Stomach smooth muscle (tissue), 2 donors: ENCODE measurements around the gene ACOT2.
"Not testable (repeated sequence)": the region's sequence is repeated elsewhere in the genome, so short reads cannot be mapped to it uniquely, and the experiment has no call there.

Experiments
- H3K27ac ChIP-seq: one replicate; pipeline ENCODE4 v1.7.0; 2013; ENCODE audit warnings: mild to moderate bottlenecking, low read length, inconsistent platforms
- H3K27me3 ChIP-seq, 2 donors: one replicate each; pipeline ENCODE4 v1.7.0; 2013; ENCODE audit warnings: low read length in 2 of 2; ENCODE audit not compliant: insufficient read depth in 2 of 2, control insufficient read depth in 1 of 2
- H3K36me3 ChIP-seq, 2 donors: one replicate each; pipeline ENCODE4 v1.7.0; 2013; ENCODE audit warnings: low read length in 2 of 2; ENCODE audit not compliant: control insufficient read depth in 2 of 2, insufficient read depth in 2 of 2
- H3K4me1 ChIP-seq: one replicate; pipeline ENCODE4 v1.7.0; 2013; ENCODE audit warnings: low read length; ENCODE audit not compliant: control insufficient read depth, insufficient read depth
- H3K4me3 ChIP-seq, 2 donors: one replicate each; pipeline ENCODE4 v1.7.0; 2013; ENCODE audit warnings: low read length in 2 of 2
- H3K9ac ChIP-seq, 2 donors: one replicate each; pipeline ENCODE4 v1.7.0; 2013; ENCODE audit warnings: low read length in 2 of 2, mild to moderate bottlenecking in 1 of 2
- H3K9me3 ChIP-seq, 2 donors: one replicate each; pipeline ENCODE4 v1.7.0; 2013; ENCODE audit warnings: low read length in 2 of 2; ENCODE audit not compliant: control insufficient read depth in 2 of 2
- donor health status: healthy.
- donor health status: Pancreatic carcinoma.

ACOT2 gene, protein sequence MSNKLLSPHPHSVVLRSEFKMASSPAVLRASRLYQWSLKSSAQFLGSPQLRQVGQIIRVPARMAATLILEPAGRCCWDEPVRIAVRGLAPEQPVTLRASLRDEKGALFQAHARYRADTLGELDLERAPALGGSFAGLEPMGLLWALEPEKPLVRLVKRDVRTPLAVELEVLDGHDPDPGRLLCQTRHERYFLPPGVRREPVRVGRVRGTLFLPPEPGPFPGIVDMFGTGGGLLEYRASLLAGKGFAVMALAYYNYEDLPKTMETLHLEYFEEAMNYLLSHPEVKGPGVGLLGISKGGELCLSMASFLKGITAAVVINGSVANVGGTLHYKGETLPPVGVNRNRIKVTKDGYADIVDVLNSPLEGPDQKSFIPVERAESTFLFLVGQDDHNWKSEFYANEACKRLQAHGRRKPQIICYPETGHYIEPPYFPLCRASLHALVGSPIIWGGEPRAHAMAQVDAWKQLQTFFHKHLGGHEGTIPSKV

DNA sequence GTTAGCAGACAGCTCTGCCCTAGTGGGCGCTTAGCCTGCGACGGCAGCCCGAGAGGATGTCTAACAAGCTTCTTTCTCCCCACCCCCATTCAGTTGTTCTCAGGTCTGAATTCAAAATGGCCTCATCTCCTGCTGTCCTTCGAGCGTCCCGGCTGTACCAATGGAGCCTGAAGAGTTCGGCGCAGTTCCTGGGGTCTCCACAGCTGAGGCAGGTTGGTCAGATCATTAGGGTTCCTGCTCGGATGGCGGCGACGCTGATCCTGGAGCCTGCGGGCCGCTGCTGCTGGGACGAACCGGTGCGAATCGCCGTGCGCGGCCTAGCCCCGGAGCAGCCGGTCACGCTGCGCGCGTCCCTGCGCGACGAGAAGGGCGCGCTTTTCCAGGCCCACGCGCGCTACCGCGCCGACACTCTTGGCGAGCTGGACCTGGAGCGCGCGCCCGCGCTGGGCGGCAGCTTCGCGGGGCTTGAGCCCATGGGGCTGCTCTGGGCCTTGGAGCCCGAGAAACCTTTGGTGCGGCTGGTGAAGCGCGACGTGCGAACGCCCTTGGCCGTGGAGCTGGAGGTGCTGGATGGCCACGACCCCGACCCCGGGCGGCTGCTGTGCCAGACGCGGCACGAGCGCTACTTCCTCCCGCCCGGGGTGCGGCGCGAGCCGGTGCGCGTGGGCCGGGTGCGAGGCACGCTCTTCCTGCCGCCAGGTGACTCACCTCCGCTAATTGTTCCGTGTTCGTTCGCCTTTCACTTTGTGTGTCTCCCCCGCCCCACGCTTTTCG lies at the start of gene ACOT2:
ACOT2 (plus strand) TSS at position 29 of the 774 bp plus-strand sequence; CDS start at position 57, 28 bp downstream.
- H3K4me1 ChIP-seq, result peaks cover 16% of the 10 kb centered on the region
- not testable (repeated sequence) for H3K36me3 ChIP-seq, H3K27me3 ChIP-seq, H3K9me3 ChIP-seq
- peak within 1 kb of the TSS; percentile 74 to 85 for H3K4me3 ChIP-seq
- H3K27ac ChIP-seq, result peak within 1 kb of the TSS; percentile 99
- H3K9ac ChIP-seq, result peak within 1 kb of the TSS; percentile 88 to 95

DNA sequence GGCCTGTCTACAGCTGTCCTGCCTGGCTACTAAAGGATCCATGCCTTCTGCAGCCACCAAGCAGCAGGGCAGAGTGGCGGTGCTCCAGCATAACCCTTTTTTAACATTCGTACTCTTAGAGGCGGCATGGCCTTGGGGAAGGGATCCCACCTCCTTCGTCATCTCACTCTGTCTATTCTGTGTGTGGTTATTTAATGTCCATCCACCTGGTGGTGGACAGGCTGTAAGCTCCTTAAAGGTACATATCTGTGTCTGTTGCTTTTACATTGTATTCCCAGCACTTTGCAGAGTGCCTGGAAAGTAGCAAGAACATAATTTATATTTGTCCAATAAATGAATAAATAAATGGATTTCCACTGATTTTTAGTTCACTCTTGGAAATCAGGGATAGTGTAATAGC lies 47.8 kb upstream of the ACOT2 start:
- Histone ChIP-seq H3K4me1 (peaks cover 8% of the 10 kb centered on the region), H3K27ac (no peak overlapping the region), H3K36me3 (no peaks in the 10 kb centered on the region), H3K27me3 (no peaks in the 10 kb centered on the region), H3K4me3 (no peak overlapping the region), H3K9me3 (no peaks in the 10 kb centered on the region), H3K9ac (no peak overlapping the region)

DNA sequence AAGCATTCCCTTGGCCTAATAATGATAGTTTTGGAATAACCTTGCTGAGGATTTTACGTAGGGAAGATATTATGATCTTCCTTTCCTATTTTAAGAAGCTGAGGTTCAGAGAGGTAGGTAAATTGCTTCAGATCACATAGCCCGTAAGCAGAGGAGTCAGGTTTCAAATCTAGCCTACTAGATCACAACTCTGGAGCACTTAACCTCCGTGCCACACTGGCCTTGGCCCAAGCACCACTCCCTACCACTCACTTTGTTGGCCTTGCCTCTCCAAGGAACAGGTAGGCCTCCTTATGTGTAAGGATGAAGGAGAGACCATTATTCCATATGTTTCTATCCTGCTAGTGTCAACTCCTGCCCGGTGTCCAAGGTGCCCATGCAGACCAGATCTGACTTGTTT lies 44.5 kb upstream of the ACOT2 start:
- peaks cover 0 to 2% of the 10 kb centered on the region in 2 donors for H3K9me3 ChIP-seq
- no peak overlapping the region for H3K9ac ChIP-seq
- H3K27me3 ChIP-seq, result no peaks in the 10 kb centered on the region
- peaks cover 15% of the 10 kb centered on the region for H3K4me1 ChIP-seq
- H3K4me3 ChIP-seq, result no peak overlapping the region
- no peaks in the 10 kb centered on the region for H3K36me3 ChIP-seq
- no peak overlapping the region for H3K27ac ChIP-seq

DNA sequence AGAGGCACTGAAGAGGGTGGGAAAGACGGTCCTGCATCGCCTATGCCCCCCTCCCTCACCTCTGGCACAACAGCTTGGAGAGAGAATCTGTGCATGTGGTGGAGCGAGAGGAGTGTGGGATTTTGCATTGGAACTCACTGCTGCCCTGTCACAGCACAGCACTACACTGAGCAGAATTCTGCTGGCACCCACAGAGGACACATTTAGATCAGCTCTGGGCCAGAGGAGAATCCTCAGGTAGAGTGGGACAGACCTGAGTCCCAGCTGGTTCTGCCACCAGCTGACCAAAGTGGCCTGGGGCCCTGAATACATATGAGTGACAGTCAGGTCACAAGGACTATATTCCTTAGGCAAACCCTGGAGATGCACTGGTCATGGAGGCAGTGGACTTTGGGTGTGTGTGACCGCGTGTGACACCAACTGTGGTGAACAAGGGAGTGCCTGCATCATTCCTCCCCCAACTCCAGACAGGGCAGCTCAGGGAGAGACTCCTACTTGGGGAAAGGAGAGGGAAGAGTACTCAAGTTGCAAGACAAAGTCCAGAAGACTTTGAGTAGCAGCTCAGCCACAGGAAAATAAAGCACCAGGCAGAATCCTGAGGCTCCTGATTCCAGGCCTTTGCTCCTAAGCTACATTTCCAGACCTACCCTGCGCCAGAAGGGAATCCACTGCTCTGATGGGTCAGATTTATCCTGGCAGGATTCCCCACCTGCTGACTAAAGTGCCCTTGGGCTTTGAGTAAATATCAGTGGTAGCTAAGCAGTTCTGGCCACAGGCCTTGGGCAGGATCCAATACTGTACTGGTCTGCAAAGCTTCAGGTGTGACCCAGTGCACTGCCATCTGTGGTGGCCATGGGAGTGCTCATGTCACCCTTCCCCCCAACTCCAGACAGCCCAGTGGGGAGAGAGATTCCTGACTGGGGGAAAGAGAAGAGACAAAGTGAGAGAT lies 42.7 kb upstream of the ACOT2 start:
- H3K4me1 ChIP-seq, result peaks cover 15% of the 10 kb centered on the region
- peak overlapping the region; percentile 76 for H3K27ac ChIP-seq
- H3K9me3 ChIP-seq, result peaks cover 0 to 2% of the 10 kb centered on the region in 2 donors
- no peaks in the 10 kb centered on the region for H3K36me3 ChIP-seq
- H3K4me3 ChIP-seq, result peak overlapping the region in 1 of 2 donors; percentile 31
- H3K27me3 ChIP-seq, result no peaks in the 10 kb centered on the region
- peak overlapping the region; percentile 28 to 29 for H3K9ac ChIP-seq

DNA sequence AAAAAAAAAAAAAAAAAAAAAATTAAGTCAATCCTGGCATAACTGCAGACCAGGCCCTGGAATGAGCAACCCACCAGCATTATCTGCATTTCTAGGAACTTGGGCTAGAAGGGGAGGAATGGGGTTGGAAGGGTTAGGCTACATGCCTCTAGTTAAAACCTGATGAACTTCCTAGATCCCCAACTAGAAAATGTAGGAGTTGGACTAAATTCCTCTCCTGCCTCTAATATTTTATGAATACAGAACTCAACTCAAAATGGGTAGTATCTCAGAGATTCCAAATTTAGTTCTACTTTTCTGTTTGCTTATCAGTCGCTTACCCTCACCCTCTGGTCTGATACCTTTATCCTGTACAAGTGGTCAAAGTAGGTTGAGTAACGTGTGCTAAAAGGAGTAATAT lies 39.7 kb upstream of the ACOT2 start:
- H3K27me3 ChIP-seq, H3K36me3 ChIP-seq, H3K9me3 ChIP-seq, H3K4me3 ChIP-seq, H3K9ac ChIP-seq, H3K27ac ChIP-seq: not testable (repeated sequence)
- peaks cover 15% of the 10 kb centered on the region for H3K4me1 ChIP-seq

DNA sequence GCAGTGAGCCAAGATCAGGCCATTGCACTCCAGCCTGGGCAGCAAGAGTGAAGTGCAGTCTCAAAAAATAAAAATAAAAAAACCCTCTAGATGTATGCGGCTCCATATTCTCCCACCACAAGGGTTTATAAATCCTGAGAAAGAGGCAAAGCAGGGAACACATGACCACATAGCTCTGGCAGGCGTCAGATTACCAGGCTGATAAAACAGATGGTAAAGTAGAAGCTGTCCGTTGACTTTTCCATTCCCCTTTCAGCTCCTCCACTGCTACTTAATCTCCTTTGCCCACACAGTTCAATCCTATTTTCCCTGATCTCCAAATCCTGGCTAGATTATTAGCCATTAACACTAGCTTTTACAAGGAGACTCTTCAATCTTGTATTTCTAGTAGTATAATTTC lies 37.0 kb upstream of the ACOT2 start:
- H3K27ac ChIP-seq, H3K4me1 ChIP-seq, H3K4me3 ChIP-seq, H3K9me3 ChIP-seq, H3K27me3 ChIP-seq, H3K9ac ChIP-seq, H3K36me3 ChIP-seq: not testable (repeated sequence)

DNA sequence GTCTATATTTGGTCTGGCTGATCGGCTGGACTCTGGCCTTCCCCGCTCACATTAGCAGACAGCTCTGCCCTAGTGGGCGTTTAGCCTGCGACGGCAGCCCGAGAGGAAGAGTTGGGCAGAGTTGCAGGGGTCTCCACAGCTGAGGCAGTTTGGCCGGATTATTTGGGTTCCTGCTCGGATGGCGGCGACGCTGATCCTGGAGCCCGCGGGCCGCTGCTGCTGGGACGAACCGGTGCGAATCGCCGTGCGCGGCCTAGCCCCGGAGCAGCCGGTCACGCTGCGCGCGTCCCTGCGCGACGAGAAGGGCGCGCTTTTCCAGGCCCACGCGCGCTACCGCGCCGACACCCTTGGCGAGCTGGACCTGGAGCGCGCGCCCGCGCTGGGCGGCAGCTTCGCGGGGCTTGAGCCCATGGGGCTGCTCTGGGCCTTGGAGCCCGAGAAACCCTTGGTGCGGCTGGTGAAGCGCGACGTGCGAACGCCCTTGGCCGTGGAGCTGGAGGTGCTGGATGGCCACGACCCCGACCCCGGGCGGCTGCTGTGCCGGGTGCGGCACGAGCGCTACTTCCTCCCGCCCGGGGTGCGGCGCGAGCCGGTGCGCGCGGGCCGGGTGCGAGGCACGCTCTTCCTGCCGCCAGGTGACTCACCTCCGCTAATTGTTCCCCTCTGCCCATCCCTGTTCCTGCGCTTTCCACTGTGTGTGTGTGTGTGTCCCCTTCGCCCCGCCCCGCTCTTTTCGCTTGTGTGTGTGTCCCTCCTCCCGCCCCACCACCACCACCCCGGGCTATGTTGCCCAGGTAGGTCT lies 31.6 kb upstream of the ACOT2 start:
- H3K9me3 ChIP-seq, H3K27me3 ChIP-seq, H3K4me1 ChIP-seq, H3K36me3 ChIP-seq: not testable (repeated sequence)
- peak overlapping the region; percentile 51 to 75 for H3K9ac ChIP-seq
- H3K4me3 ChIP-seq, result peak overlapping the region; percentile 66 to 80
- peak overlapping the region; percentile 67 for H3K27ac ChIP-seq

DNA sequence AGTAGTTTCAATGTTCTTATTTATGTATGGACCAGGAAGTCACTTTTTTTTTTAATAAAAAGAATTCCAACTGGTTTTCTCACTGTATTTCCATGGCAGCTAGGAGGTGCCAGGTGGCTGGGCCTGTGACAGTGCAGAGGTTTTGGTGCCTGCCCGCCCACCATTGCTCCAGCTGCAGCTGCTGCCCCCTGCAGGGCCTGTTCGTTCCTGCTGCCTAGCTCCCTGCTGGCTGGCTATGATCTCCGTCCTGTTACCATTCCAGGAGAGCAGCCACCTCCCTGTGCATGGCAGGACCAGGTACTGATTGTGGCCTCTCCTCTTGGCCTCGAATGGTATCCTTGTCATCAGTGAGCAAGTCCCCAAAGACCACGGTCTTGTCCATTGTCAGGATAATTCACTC lies 30.0 kb upstream of the ACOT2 start:
- H3K36me3 ChIP-seq, H3K27ac ChIP-seq, H3K4me3 ChIP-seq, H3K9me3 ChIP-seq, H3K4me1 ChIP-seq, H3K9ac ChIP-seq, H3K27me3 ChIP-seq: not testable (repeated sequence)

DNA sequence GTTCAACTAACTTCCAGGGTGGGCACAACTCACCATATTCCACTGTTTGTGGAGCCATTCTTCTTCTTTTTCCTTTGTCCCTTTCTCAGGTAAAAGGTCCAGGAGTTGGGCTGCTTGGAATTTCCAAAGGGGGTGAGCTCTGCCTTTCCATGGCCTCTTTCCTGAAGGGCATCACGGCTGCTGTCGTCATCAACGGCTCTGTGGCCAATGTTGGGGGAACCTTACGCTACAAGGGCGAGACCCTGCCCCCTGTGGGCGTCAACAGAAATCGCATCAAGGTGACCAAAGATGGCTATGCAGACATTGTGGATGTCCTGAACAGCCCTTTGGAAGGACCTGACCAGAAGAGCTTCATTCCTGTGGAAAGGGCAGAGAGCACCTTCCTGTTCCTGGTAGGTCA lies 26.1 kb upstream of the ACOT2 start:
- not testable (repeated sequence) for H3K9me3 ChIP-seq, H3K9ac ChIP-seq, H3K4me3 ChIP-seq, H3K36me3 ChIP-seq, H3K27me3 ChIP-seq, H3K27ac ChIP-seq, H3K4me1 ChIP-seq

DNA sequence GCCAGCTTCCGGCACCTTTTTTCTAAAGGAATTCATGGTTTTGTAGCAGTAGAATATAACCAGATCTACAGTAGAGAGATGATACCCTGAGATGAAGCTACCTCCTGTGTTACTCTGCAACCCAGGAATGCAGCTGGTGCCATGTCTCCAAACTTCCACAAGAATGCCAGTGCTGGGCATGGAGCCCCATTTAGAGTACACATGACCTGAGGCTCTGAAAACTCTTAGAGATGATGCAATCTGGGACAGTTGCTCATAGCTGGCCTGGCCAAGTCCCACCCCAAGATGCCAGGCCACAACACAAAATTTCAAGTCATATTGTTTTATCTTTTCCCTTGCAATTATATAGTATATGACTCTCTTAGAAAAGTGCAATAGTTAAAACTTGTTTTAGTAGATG lies 23.7 kb upstream of the ACOT2 start:
- not testable (repeated sequence) for H3K4me1 ChIP-seq, H3K36me3 ChIP-seq, H3K27me3 ChIP-seq, H3K4me3 ChIP-seq, H3K9me3 ChIP-seq, H3K27ac ChIP-seq, H3K9ac ChIP-seq
